ENCODE data around the gene PAK3. TPM values are rescaled to one million over a fixed set of nuclear protein-coding genes. Genes with fewer than 3 reads are reported as not detected.

PAK3 gene
- total RNA-seq, 4 donors from 2014 or later: 1.3 to 7.0 (median 4.0) TPM

GRCh38 chrX:111086591-111087006 lies 9.4 kb upstream of the PAK3 start:
- 46 to 69% methylated on average over 6 of the region's 6 CpGs for WGBS, 2 donors
- TF ChIP-seq POLR2A (IDR thresholded peaks at IDR 0.05): no peak
- no peak for TF ChIP-seq CTCF (IDR thresholded peaks at IDR 0.05)
- intact Hi-C loops (cut with DNase I; ENCODE audit: low total_unique reads): no loop called here
- no peak for DNase-seq (ENCODE audit: low spot score in 2 of 2)
- no peak overlapping the region for H3K4me3 ChIP-seq (ENCODE audit: low read depth, poor library complexity, severe bottlenecking)

GRCh38 chrX:111088628-111089027 lies 7.4 kb upstream of the PAK3 start:
- TF ChIP-seq POLR2A (IDR thresholded peaks at IDR 0.05): no peak
- no peak for TF ChIP-seq CTCF (IDR thresholded peaks at IDR 0.05)
- no peak overlapping the region for H3K4me3 ChIP-seq (ENCODE audit: low read depth, poor library complexity, severe bottlenecking)
- no peak for DNase-seq (ENCODE audit: low spot score in 2 of 2)
- 64 to 71% methylated on average over 3 of the region's 3 CpGs for WGBS, 2 donors
- intact Hi-C loops (cut with DNase I; ENCODE audit: low total_unique reads): no loop called here

GRCh38 chrX:111090458-111090857 lies 5.5 kb upstream of the PAK3 start:
- intact Hi-C loops (cut with DNase I; ENCODE audit: low total_unique reads): no loop called here
- DNase-seq (ENCODE audit: low spot score in 2 of 2): no peak
- 66 to 76% methylated on average over 4 of the region's 4 CpGs for WGBS, 2 donors
- no peak overlapping the region for H3K4me3 ChIP-seq (ENCODE audit: low read depth, poor library complexity, severe bottlenecking)
- no peak for TF ChIP-seq POLR2A (IDR thresholded peaks at IDR 0.05)
- no peak for TF ChIP-seq CTCF (IDR thresholded peaks at IDR 0.05)

GRCh38 chrX:111098874-111099273 lies 2.9 kb downstream of the PAK3 start:
- TF ChIP-seq CTCF (IDR thresholded peaks at IDR 0.05): no peak
- no peak for TF ChIP-seq POLR2A (IDR thresholded peaks at IDR 0.05)
- H3K4me3 ChIP-seq (ENCODE audit: low read depth, poor library complexity, severe bottlenecking): no peak overlapping the region
- no peak for DNase-seq (ENCODE audit: low spot score in 2 of 2)
- WGBS, 2 donors: 23 to 34% methylated on average over 20 to 22 of the region's 22 CpGs
- intact Hi-C loops (cut with DNase I; ENCODE audit: low total_unique reads): no loop called here

- peak in 1 of 2 donors; percentile 88 for DNase-seq (ENCODE audit: low spot score in 2 of 2)
- intact Hi-C loops (cut with DNase I; ENCODE audit: low total_unique reads): no loop called here
- 19 to 34% methylated on average over 4 to 5 of the region's 5 CpGs for WGBS, 2 donors
- no peak overlapping the region for H3K4me3 ChIP-seq (ENCODE audit: low read depth, poor library complexity, severe bottlenecking)
- no peak for TF ChIP-seq CTCF (IDR thresholded peaks at IDR 0.05)
- TF ChIP-seq POLR2A (IDR thresholded peaks at IDR 0.05): no peak
Observed at GRCh38 chrX:111100191-111100590, 4.2 kb downstream of the PAK3 start.

GRCh38 chrX:111101580-111101979 lies 5.6 kb downstream of the PAK3 start:
- intact Hi-C loops (cut with DNase I; ENCODE audit: low total_unique reads): no loop called here
- TF ChIP-seq POLR2A (IDR thresholded peaks at IDR 0.05) (no peak), CTCF (IDR thresholded peaks at IDR 0.05) (no peak)
- no peak overlapping the region for H3K4me3 ChIP-seq (ENCODE audit: low read depth, poor library complexity, severe bottlenecking)
- 40 to 41% methylated on average over 1 to 2 of the region's 2 CpGs for WGBS, 2 donors
- DNase-seq (ENCODE audit: low spot score in 2 of 2): no peak
